PC-3 (cell line): Measurements from ENCODE around the gene UBR4. TPM values are rescaled to one million over a fixed set of nuclear protein-coding genes. Genes with fewer than 3 reads are reported as not detected.

Experiments used
- ATAC-seq: fragments of 200-7000 bp; cut with Tn5 transposase; 2 replicates; pipeline ENCODE4 v1.9.1; 2020; ENCODE audit warnings: mild to moderate bottlenecking, moderate library complexity
- BruUV-seq: library from RNA; stranded (reverse); fragments of 400-500 nt; replicated peaks from 2 replicates; lab custom pipeline; 2021; lab: Mats Ljungman, UMichigan
- CTCF ChIA-PET: fragments of 300-600 bp; sonication (Branson Sonifier 250); formaldehyde crosslinking; loops from one replicate; lab custom pipeline; 2022; ENCODE audit warnings: antibody characterized with exemption; lab: Charles Lee
- POLR2A ChIA-PET: fragments of 300-600 bp; sonication (Branson Sonifier 250); formaldehyde crosslinking; loops from one replicate; lab custom pipeline; 2022; ENCODE audit warnings: antibody characterized with exemption; ENCODE audit not compliant: unreplicated experiment; lab: Charles Lee
- DNase-seq: peaks from one replicate; pipeline ENCODE4 v3.0.0-alpha.2; 2015
- H2AFZ ChIP-seq: fragments of 300-600 bp; sonication (generic); 2 replicates; pipeline ENCODE4 v1.6.0; 2016; ENCODE audit warnings: antibody characterized with exemption, low read length
- H3F3A ChIP-seq: fragments of 300-600 bp; sonication (generic); one replicate; pipeline ENCODE4 v1.6.0; 2017; ENCODE audit warnings: antibody characterized with exemption, low read length, control low read depth, mild to moderate bottlenecking; ENCODE audit not compliant: unreplicated experiment
- H3K27ac ChIP-seq: fragments of 300-600 bp; sonication (generic); 2 replicates; pipeline ENCODE4 v1.5.1; 2016; ENCODE audit warnings: mild to moderate bottlenecking, low read length
- H3K27me3 ChIP-seq: fragments of 300-600 bp; sonication (generic); 2 replicates; pipeline ENCODE4 v1.6.1; 2016; ENCODE audit warnings: low read length, mixed read lengths
- H3K36me3 ChIP-seq: fragments of 300-600 bp; sonication (generic); 2 replicates; pipeline ENCODE4 v1.6.1; 2016; ENCODE audit warnings: low read depth, mixed run types, low read length, mixed read lengths
- H3K4me1 ChIP-seq: fragments of 300-600 bp; sonication (generic); 2 replicates; pipeline ENCODE4 v1.5.1; 2016; ENCODE audit warnings: low read length; ENCODE audit not compliant: insufficient read depth
- H3K4me2 ChIP-seq: fragments of 300-600 bp; sonication (generic); 2 replicates; pipeline ENCODE4 v1.6.0; 2016; ENCODE audit warnings: low read length
- H3K4me3 ChIP-seq: fragments of 300-600 bp; sonication (generic); 2 replicates; pipeline ENCODE4 v1.5.1; 2016; ENCODE audit warnings: mild to moderate bottlenecking, low read length, mixed read lengths
- H3K79me2 ChIP-seq: fragments of 300-600 bp; sonication (generic); 2 replicates; pipeline ENCODE4 v1.6.1; 2017; ENCODE audit warnings: low read length, mixed read lengths
- H3K9ac ChIP-seq: fragments of 300-600 bp; sonication (generic); 2 replicates; pipeline ENCODE4 v1.6.0; 2016; ENCODE audit warnings: mild to moderate bottlenecking, low read length
- H3K9me2 ChIP-seq: fragments of 300-600 bp; sonication (generic); replicated peaks from 2 replicates; pipeline ENCODE4 v1.6.1; 2016; ENCODE audit warnings: mixed run types, low read length, mixed read lengths
- H3K9me3 ChIP-seq: fragments of 300-600 bp; sonication (generic); 2 replicates; pipeline ENCODE4 v1.6.1; 2016; ENCODE audit warnings: low read length, mixed read lengths
- H4K20me1 ChIP-seq: fragments of 300-600 bp; sonication (generic); 2 replicates; pipeline ENCODE4 v1.6.1; 2016; ENCODE audit warnings: low read length, mixed read lengths
- CTCF ChIP-seq: fragments of 300-600 bp; sonication (generic); conservative IDR thresholded peaks from 2 replicates; pipeline ENCODE4 v1.5.1; 2017; ENCODE audit warnings: antibody characterized with exemption, low read depth, mild to moderate bottlenecking, low read length
- EZH2 ChIP-seq: fragments of 300-600 bp; sonication (generic); IDR thresholded peaks from one replicate; pipeline ENCODE4 v1.6.1; 2017; ENCODE audit warnings: antibody characterized with exemption, mild to moderate bottlenecking, low read length; ENCODE audit not compliant: unreplicated experiment
- EZH2phosphoT487 ChIP-seq: fragments of 300-600 bp; sonication (generic); IDR thresholded peaks from 2 replicates; pipeline ENCODE4 v1.6.1; 2018; ENCODE audit warnings: mild to moderate bottlenecking, antibody characterized with exemption, low read length, borderline replicate concordance
- intact Hi-C: fragments of 100-400 bp; cut with micrococcal nuclease; formaldehyde crosslinking; loops from 2 replicates; pipeline ENCODE4 v1.9.0; 2023
- total RNA-seq: library from RNA; depleted of rRNA; stranded (reverse); fragments of >200 nt; gene quantifications from 2 replicates; pipeline ENCODE4 v1.2.3, GENCODE V29; 2014

The UBR4 gene
- total RNA-seq, 1 experiment from 2014 or later: 141 TPM

GRCh38 chr1:19167140-19167539 is 42.9 kb downstream of the UBR4 start:
- no peak overlapping the region for H2AFZ ChIP-seq
- ATAC-seq (no peak), DNase-seq (no peak)
- no peaks in the 10 kb centered on the region for H3F3A ChIP-seq
- CTCF ChIA-PET: no interaction called here
- H3K9me3 ChIP-seq: no peaks in the 10 kb centered on the region
- no peak overlapping the region for H3K27ac ChIP-seq
- H3K79me2 ChIP-seq: no peaks in the 10 kb centered on the region
- H3K36me3 ChIP-seq: peaks cover 83% of the 10 kb centered on the region
- intact Hi-C loops: no loop called here
- POLR2A ChIA-PET: interaction anchor here (0.6 kb wide), 2 partner anchors 35 to 47 kb away, joined by 4 to 5 read pairs; no protein-coding TSS in a partner anchor
- no peak for TF ChIP-seq EZH2phosphoT487
- no peak for TF ChIP-seq CTCF
- TF ChIP-seq EZH2: no peak
- H3K4me1 ChIP-seq: peaks cover 50% of the 10 kb centered on the region
- H3K4me2 ChIP-seq: no peak overlapping the region
- no TSS peak for BruUV-seq
- H3K9me2 ChIP-seq: no peaks in the 10 kb centered on the region
- no peak overlapping the region for H3K4me3 ChIP-seq
- H4K20me1 ChIP-seq: peaks cover 24% of the 10 kb centered on the region
- H3K27me3 ChIP-seq: no peaks in the 10 kb centered on the region
- no peak overlapping the region for H3K9ac ChIP-seq

- H3K36me3 ChIP-seq: peaks cover 86% of the 10 kb centered on the region
- no peaks in the 10 kb centered on the region for H3K9me3 ChIP-seq
- no peaks in the 10 kb centered on the region for H3K27me3 ChIP-seq
- no peak for TF ChIP-seq EZH2phosphoT487
- TF ChIP-seq EZH2: no peak
- CTCF ChIA-PET: no interaction called here
- H3K4me3 ChIP-seq: no peak overlapping the region
- H3K27ac ChIP-seq: no peak overlapping the region
- H2AFZ ChIP-seq: no peak overlapping the region
- BruUV-seq: no TSS peak
- POLR2A ChIA-PET: no interaction called here
- H3K4me2 ChIP-seq: no peak overlapping the region
- no peaks in the 10 kb centered on the region for H3K9me2 ChIP-seq
- intact Hi-C loops: no loop called here
- peaks cover 25% of the 10 kb centered on the region for H4K20me1 ChIP-seq
- DNase-seq (no peak), ATAC-seq (no peak)
- H3K4me1 ChIP-seq: peaks cover 50% of the 10 kb centered on the region
- H3F3A ChIP-seq: no peaks in the 10 kb centered on the region
- H3K9ac ChIP-seq: no peak overlapping the region
- no peaks in the 10 kb centered on the region for H3K79me2 ChIP-seq
Observed at GRCh38 chr1:19166066-19166465, 44.0 kb downstream of the UBR4 start.

GRCh38 chr1:19165501-19165900 is 44.6 kb downstream of the UBR4 start:
- ChIA-PET POLR2A (no interaction called here), CTCF (no interaction called here)
- H3K9ac ChIP-seq: no peak overlapping the region
- peaks cover 25% of the 10 kb centered on the region for H4K20me1 ChIP-seq
- TF ChIP-seq CTCF (no peak), EZH2 (no peak), EZH2phosphoT487 (no peak)
- no peaks in the 10 kb centered on the region for H3F3A ChIP-seq
- peaks cover 87% of the 10 kb centered on the region for H3K36me3 ChIP-seq
- H3K4me2 ChIP-seq: peak overlapping the region; percentile 4; the same call in 1 of the 2 replicates
- peaks cover 50% of the 10 kb centered on the region for H3K4me1 ChIP-seq
- DNase-seq: peak; percentile 85
- intact Hi-C loops: no loop called here
- no peak overlapping the region for H2AFZ ChIP-seq
- ATAC-seq: peak; percentile 15; the same call in 1 of the 2 replicates
- no peaks in the 10 kb centered on the region for H3K27me3 ChIP-seq
- H3K4me3 ChIP-seq: no peak overlapping the region
- H3K27ac ChIP-seq: no peak overlapping the region
- no TSS peak for BruUV-seq
- no peaks in the 10 kb centered on the region for H3K9me3 ChIP-seq
- H3K9me2 ChIP-seq: no peaks in the 10 kb centered on the region
- no peaks in the 10 kb centered on the region for H3K79me2 ChIP-seq
